Measurements from ENCODE around the gene ARHGAP21. TPM values are rescaled to one million over a fixed set of nuclear protein-coding genes. Genes with fewer than 3 reads are reported as not detected.

Gene ARHGAP21
- total RNA-seq, 1 donor from 2014 or later: 44.8 TPM

GRCh38 chr10:24683554-24683953 is 40.1 kb downstream of the ARHGAP21 start:
- intact Hi-C loops (cut with micrococcal nuclease): no loop called here
- TF ChIP-seq CTCF (IDR thresholded peaks at IDR 0.05; ENCODE audit: borderline replicate concordance): no peak
- no peak for DNase-seq
- Histone ChIP-seq H3K4me3 (no peak overlapping the region), H3K27ac (replicated peaks) (no peak overlapping the region), H3K9me3 (replicated peaks) (peaks cover 7% of the 10 kb centered on the region), H3K36me3 (no peaks in the 10 kb centered on the region), H3K4me1 (peaks cover 50% of the 10 kb centered on the region), H3K27me3 (ENCODE audit: low read depth) (no peaks in the 10 kb centered on the region)

- no peaks in the 10 kb centered on the region for H3K36me3 ChIP-seq
- no peak overlapping the region for H3K4me3 ChIP-seq
- H3K27ac ChIP-seq (replicated peaks): peak overlapping the region; percentile 21
- intact Hi-C loops (cut with micrococcal nuclease): no loop called here
- H3K27me3 ChIP-seq (ENCODE audit: low read depth): no peaks in the 10 kb centered on the region
- DNase-seq: no peak
- TF ChIP-seq CTCF (IDR thresholded peaks at IDR 0.05; ENCODE audit: borderline replicate concordance): no peak
- H3K9me3 ChIP-seq (replicated peaks): peaks cover 8% of the 10 kb centered on the region
- H3K4me1 ChIP-seq: peaks cover 43% of the 10 kb centered on the region
Observed at GRCh38 chr10:24681572-24682088, 42.1 kb downstream of the ARHGAP21 start.

GRCh38 chr10:24680647-24681524 is 42.8 kb downstream of the ARHGAP21 start:
- Histone ChIP-seq H3K4me1 (peaks cover 42% of the 10 kb centered on the region), H3K4me3 (no peak overlapping the region), H3K36me3 (no peaks in the 10 kb centered on the region), H3K9me3 (replicated peaks) (peaks cover 8% of the 10 kb centered on the region), H3K27ac (replicated peaks) (peak overlapping the region; percentile 21), H3K27me3 (ENCODE audit: low read depth) (no peaks in the 10 kb centered on the region)
- intact Hi-C loops (cut with micrococcal nuclease): no loop called here
- no peak for DNase-seq
- no peak for TF ChIP-seq CTCF (IDR thresholded peaks at IDR 0.05; ENCODE audit: borderline replicate concordance)

GRCh38 chr10:24678757-24679156 is 44.9 kb downstream of the ARHGAP21 start:
- H3K9me3 ChIP-seq (replicated peaks): peaks cover 8% of the 10 kb centered on the region
- DNase-seq: no peak
- H3K4me3 ChIP-seq: no peak overlapping the region
- no peak overlapping the region for H3K27ac ChIP-seq (replicated peaks)
- intact Hi-C loops (cut with micrococcal nuclease): no loop called here
- TF ChIP-seq CTCF (IDR thresholded peaks at IDR 0.05; ENCODE audit: borderline replicate concordance): no peak
- H3K27me3 ChIP-seq (ENCODE audit: low read depth): no peaks in the 10 kb centered on the region
- peaks cover 44% of the 10 kb centered on the region for H3K4me1 ChIP-seq
- H3K36me3 ChIP-seq: no peaks in the 10 kb centered on the region

- H3K36me3 ChIP-seq: no peaks in the 10 kb centered on the region
- intact Hi-C loops (cut with micrococcal nuclease): no loop called here
- no peak for DNase-seq
- H3K27me3 ChIP-seq (ENCODE audit: low read depth): no peaks in the 10 kb centered on the region
- TF ChIP-seq CTCF (IDR thresholded peaks at IDR 0.05; ENCODE audit: borderline replicate concordance): no peak
- H3K9me3 ChIP-seq (replicated peaks): peaks cover 8% of the 10 kb centered on the region
- no peak overlapping the region for H3K27ac ChIP-seq (replicated peaks)
- no peak overlapping the region for H3K4me3 ChIP-seq
- H3K4me1 ChIP-seq: peaks cover 40% of the 10 kb centered on the region
Observed at GRCh38 chr10:24674892-24675632, 48.6 kb downstream of the ARHGAP21 start.

All from left ventricle myocardium inferior (tissue), 1 donor.